ENCODE measurements around the gene L3MBTL2.

DNA sequence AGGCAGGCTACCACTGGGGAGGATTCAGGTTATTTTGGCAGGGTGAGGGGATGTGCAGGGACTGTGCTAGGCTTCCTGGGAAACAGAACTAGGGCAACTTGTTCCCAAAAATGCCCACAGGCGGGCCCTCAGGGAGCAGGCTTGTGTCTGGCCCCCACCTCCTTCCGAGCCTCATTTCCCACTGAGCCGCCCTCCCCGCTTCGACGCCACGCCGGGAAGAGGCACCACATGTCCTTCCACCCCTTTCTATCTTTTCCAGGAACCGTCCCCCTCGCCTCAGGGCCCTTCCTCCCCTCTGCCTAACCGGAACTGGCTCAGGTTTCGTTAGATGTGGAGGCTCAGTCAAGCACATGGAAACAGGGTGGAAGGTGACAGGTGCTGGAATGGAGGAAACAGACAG, 45.0 kb downstream of the L3MBTL2 start:
- TF ChIP-seq, protein P1, sequence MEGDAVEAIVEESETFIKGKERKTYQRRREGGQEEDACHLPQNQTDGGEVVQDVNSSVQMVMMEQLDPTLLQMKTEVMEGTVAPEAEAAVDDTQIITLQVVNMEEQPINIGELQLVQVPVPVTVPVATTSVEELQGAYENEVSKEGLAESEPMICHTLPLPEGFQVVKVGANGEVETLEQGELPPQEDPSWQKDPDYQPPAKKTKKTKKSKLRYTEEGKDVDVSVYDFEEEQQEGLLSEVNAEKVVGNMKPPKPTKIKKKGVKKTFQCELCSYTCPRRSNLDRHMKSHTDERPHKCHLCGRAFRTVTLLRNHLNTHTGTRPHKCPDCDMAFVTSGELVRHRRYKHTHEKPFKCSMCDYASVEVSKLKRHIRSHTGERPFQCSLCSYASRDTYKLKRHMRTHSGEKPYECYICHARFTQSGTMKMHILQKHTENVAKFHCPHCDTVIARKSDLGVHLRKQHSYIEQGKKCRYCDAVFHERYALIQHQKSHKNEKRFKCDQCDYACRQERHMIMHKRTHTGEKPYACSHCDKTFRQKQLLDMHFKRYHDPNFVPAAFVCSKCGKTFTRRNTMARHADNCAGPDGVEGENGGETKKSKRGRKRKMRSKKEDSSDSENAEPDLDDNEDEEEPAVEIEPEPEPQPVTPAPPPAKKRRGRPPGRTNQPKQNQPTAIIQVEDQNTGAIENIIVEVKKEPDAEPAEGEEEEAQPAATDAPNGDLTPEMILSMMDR (IDR thresholded peaks at IDR 0.05; ENCODE audit: insufficient read depth, low read length, poor library complexity, severe bottlenecking): no peak
- no peak for TF ChIP-seq EZH2phosphoT487 (conservative IDR thresholded peaks at IDR 0.05; ENCODE audit: low read length)
